ENCODE measurements around the gene KCNE3. TPM values are rescaled to one million over a fixed set of nuclear protein-coding genes. Genes with fewer than 3 reads are reported as not detected.

KCNE3 gene
- total and polyA plus RNA-seq, 9 of the 15 experiments (the other 6 are each of a cell fraction or from before 2014, with no cell fraction given) = 1.6 to 8.7 (median 6.2) TPM

GRCh38 chr11:74492974-74493790 is 25.8 kb upstream of the KCNE3 start, which contains the start of gene LIPT2 (continued):
- no peak for TF ChIP-seq ZNF696 (CRISPR knock-in tag; conservative IDR thresholded peaks at IDR 0.05)
- TF ChIP-seq SUPT5H (IDR thresholded peaks at IDR 0.05) = peak; percentile 75
- no peak for TF ChIP-seq TBP (optimal IDR thresholded peaks at IDR 0.05; ENCODE audit: low read depth, low read length)
- TF ChIP-seq ZNF212 (CRISPR knock-in tag; IDR thresholded peaks at IDR 0.05) = 0 out of 2 replicates have a peak, but pooled peaks have one; percentile 21
- TF ChIP-seq FIP1L1 (IDR thresholded peaks at IDR 0.05; ENCODE audit: low read depth, low read length, poor library complexity, severe bottlenecking) = peak; percentile 79
- TF ChIP-seq ZNF316 (IDR thresholded peaks at IDR 0.05) = no peak
- no peak for TF ChIP-seq PCBP2 (IDR thresholded peaks at IDR 0.05; ENCODE audit: low read depth, low read length, poor library complexity, severe bottlenecking)
- TF ChIP-seq ASH1L (IDR thresholded peaks at IDR 0.05; ENCODE audit: borderline replicate concordance, low read depth, partially characterized antibody) = no peak
- TF ChIP-seq ZEB2 (IDR thresholded peaks at IDR 0.05) = no peak
- no peak; the same call in 1 of the 2 replicates for TF ChIP-seq ZNF511 (CRISPR knock-in tag; IDR thresholded peaks at IDR 0.05)
- peak; percentile 43 for TF ChIP-seq TAF1 (IDR thresholded peaks at IDR 0.05; ENCODE audit: control insufficient read depth, extremely low read depth, insufficient read depth, low read length, severe bottlenecking)
- peak; percentile 5; the same call in 1 of the 2 replicates for TF ChIP-seq CBFA2T3 (IDR thresholded peaks at IDR 0.05)
- TF ChIP-seq POLR2AphosphoS5 (IDR thresholded peaks at IDR 0.05; ENCODE audit: control insufficient read depth, insufficient read depth, low read depth, low read length) = peak; percentile 16; the same call in 1 of the 2 replicates
- TF ChIP-seq ARID1B (IDR thresholded peaks at IDR 0.05) = no peak
- TF ChIP-seq U2AF2 (optimal IDR thresholded peaks at IDR 0.05; ENCODE audit: low read depth, low read length) = no peak
- no peak for TF ChIP-seq FOXJ3 (CRISPR knock-in tag; IDR thresholded peaks at IDR 0.05)
- no peak for TF ChIP-seq MTF1 (CRISPR knock-in tag; IDR thresholded peaks at IDR 0.05; ENCODE audit: borderline replicate concordance)
- no peak for TF ChIP-seq ZNF780A (CRISPR knock-in tag; IDR thresholded peaks at IDR 0.05)
- peak; percentile 80 for TF ChIP-seq PRDM10 (IDR thresholded peaks at IDR 0.05; ENCODE audit: partially characterized antibody)
- TF ChIP-seq NFYB (IDR thresholded peaks at IDR 0.05; ENCODE audit: extremely low read depth, insufficient read length) = peak; percentile 44
- TF ChIP-seq HES1 (IDR thresholded peaks at IDR 0.05; ENCODE audit: low read depth) = no peak
- no peak for TF ChIP-seq ZNF324 (CRISPR knock-in tag; IDR thresholded peaks at IDR 0.05)
- TF ChIP-seq ZFPM2 (CRISPR knock-in tag; IDR thresholded peaks at IDR 0.05) = no peak
- TF ChIP-seq ZNF717 (CRISPR knock-in tag; IDR thresholded peaks at IDR 0.05) = no peak
- no peak for TF ChIP-seq SRSF1 (IDR thresholded peaks at IDR 0.05; ENCODE audit: low read depth, low read length)
- TF ChIP-seq NCOA4 (IDR thresholded peaks at IDR 0.05; ENCODE audit: partially characterized antibody) = no peak
